GM13976 (cell line): ENCODE results near the gene NKAIN1.
A peak's percentile ranks its signal among the peaks of the same experiment; 100 is the strongest.

Experiments
- DNase-seq: peaks from one replicate; pipeline ENCODE4 v3.0.0; 2012; ENCODE audit warnings: low spot score
- CTCF ChIP-seq: IDR thresholded peaks from 2 replicates; pipeline ENCODE4 v1.5.1; 2012; ENCODE audit warnings: borderline replicate concordance, mild to moderate bottlenecking; ENCODE audit not compliant: insufficient read depth; ENCODE audit errors: extremely low read depth, missing control alignments, control extremely low read depth
- in situ Hi-C: fragments of 300-500 bp; cut with MboI; formaldehyde crosslinking; loops from one replicate; pipeline ENCODE4 v1.12.0; 2022; ENCODE audit warnings: low sequenced_read_pairs, mixed read lengths, inconsistent platforms; ENCODE audit not compliant: unreplicated experiment

Gene NKAIN1

GRCh38 chr1:31161571-31161970 is 78.1 kb downstream of the NKAIN1 start:
- no peak for TF ChIP-seq CTCF
- in situ Hi-C loops: no loop called here
- no peak for DNase-seq

GRCh38 chr1:31159869-31160611 is 79.6 kb downstream of the NKAIN1 start:
- in situ Hi-C loops: no loop called here
- TF ChIP-seq CTCF: no peak
- DNase-seq: no peak

GRCh38 chr1:31159323-31159722 is 80.4 kb downstream of the NKAIN1 start:
- no peak for TF ChIP-seq CTCF
- in situ Hi-C loops: no loop called here
- DNase-seq: no peak

GRCh38 chr1:31155216-31155806 is 84.4 kb downstream of the NKAIN1 start:
- peak; percentile 23 for TF ChIP-seq CTCF
- DNase-seq: peak; percentile 83
- in situ Hi-C loops: no loop called here

- DNase-seq: peak; percentile 95
- no peak for TF ChIP-seq CTCF
- in situ Hi-C loops: no loop called here
These were observed 85.0 kb downstream of the NKAIN1 start for GRCh38 chr1:31154632-31155215.

- DNase-seq: no peak
- TF ChIP-seq CTCF: no peak
- in situ Hi-C loops: no loop called here
These were observed 85.6 kb downstream of the NKAIN1 start for GRCh38 chr1:31154000-31154631.
